ENCODE measurements around the gene USP2.

- TF ChIP-seq POLR2A (IDR thresholded peaks at IDR 0.05) (no peak), POLR2AphosphoS5 (IDR thresholded peaks at IDR 0.05) (no peak)
- TF ChIP-seq, protein P1, sequence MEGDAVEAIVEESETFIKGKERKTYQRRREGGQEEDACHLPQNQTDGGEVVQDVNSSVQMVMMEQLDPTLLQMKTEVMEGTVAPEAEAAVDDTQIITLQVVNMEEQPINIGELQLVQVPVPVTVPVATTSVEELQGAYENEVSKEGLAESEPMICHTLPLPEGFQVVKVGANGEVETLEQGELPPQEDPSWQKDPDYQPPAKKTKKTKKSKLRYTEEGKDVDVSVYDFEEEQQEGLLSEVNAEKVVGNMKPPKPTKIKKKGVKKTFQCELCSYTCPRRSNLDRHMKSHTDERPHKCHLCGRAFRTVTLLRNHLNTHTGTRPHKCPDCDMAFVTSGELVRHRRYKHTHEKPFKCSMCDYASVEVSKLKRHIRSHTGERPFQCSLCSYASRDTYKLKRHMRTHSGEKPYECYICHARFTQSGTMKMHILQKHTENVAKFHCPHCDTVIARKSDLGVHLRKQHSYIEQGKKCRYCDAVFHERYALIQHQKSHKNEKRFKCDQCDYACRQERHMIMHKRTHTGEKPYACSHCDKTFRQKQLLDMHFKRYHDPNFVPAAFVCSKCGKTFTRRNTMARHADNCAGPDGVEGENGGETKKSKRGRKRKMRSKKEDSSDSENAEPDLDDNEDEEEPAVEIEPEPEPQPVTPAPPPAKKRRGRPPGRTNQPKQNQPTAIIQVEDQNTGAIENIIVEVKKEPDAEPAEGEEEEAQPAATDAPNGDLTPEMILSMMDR (IDR thresholded peaks at IDR 0.05): no peak
These were observed 44.6 kb downstream of the USP2 start for GRCh38 chr11:119336744-119337469.
